Hindlimb muscle (tissue), 1 donor: ENCODE results near the gene THAP11. TPM values are rescaled to one million over a fixed set of nuclear protein-coding genes. Genes with fewer than 3 reads are reported as not detected.
A peak's percentile ranks its signal among the peaks of the same experiment; 100 is the strongest.
"Not testable (repeated sequence)": the region's sequence is repeated elsewhere in the genome, so short reads cannot be mapped to it uniquely, and the experiment has no call there.

Experiments
- DNase-seq: peaks from one replicate; pipeline ENCODE4 v3.0.0-alpha.2; 2013
- polyA plus RNA-seq: library from polyadenylated mRNA; unstranded; fragments of 120-200 nt; gene quantifications from one replicate; pipeline ENCODE4 v1.2.1, GENCODE V29; 2013; ENCODE audit not compliant: insufficient read length

The THAP11 gene
- polyA plus RNA-seq, 1 donor: 27.0 TPM

DNA sequence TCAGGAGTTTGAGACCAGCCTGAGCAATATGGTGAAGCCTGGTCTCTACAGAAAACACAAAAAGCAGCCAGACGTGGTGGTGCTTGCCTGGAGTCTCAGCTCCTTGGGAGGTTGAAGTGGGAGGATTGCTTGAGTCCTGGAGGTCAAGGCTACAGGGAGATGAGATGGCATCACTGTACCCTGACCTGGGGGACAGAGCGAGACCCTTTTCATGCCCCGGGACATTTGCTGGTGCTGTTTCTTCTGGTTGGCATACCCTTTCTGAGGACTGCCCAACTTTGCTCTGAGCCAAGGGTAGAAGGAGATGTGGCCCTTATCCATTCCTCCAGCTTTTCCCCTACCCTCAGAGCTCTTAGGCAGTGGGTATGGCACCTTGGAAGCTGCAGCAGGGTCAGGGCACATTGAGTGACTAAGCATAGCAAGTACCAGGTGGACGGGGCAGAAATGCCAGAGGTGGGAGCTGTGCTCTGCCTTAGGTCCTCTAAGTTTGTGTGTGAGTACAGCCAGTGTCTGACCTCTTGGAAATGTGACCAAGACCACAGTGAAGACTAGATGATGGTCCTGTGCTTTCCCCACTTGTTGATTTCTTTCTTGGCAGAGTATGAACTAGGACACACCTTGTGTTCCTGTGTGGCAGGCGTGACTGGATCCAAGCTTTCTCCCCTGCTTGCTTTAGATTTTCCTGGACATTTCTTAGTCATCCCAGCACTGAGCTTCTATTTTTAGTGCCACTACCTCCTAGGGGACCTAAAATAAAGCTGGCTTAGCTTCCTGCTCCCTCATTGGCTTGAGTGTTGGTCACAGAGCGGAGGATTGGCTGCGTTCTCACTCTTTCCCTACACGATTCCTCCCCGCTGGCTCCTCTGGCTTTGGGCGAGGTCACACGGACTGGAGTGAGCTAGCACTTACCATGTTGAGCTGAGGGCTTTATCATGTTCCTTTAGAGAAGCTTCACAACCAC lies 20.8 kb downstream of the THAP11 start:
- peak; percentile 77 for DNase-seq

DNA sequence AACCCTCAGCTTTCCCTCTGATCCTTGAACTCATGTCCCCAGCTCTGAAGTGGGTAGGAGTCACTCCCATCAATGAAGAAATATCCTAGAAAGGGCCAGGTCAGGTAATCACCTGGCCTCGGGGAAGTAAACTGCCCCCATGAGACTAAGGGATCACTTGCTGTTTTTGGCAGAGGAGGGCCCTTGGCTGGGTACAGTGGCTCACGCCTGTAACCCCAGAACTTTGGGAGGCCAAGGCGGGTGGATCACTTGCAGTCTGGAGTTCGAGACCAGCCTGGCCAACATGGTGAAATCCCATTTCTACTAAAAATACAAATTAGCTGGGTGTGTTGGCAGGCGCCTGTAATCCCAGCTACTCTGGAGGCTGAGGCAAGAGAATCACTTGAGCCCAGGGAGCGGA lies 21.9 kb downstream of the THAP11 start:
- DNase-seq: not testable (repeated sequence)

DNA sequence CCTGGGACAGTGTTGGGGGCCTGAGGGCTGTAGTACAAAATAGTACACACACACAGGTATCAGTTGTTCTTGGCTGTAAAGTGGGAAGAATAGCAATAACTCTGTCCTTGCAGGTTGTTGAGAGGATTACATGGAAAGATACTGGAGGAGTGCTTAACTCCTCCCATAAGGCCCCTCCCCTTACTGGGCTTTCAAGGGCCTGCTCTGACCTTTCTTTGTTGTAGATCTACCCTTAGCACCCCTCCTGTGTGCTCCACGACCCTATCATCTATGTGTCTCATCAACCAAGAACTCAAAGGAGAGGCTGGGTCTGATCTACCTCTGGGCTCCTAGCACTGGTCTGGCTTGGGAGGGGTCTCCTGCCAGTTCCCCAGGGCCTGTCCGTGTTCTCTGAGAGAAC lies 22.5 kb downstream of the THAP11 start:
- no peak for DNase-seq

DNA sequence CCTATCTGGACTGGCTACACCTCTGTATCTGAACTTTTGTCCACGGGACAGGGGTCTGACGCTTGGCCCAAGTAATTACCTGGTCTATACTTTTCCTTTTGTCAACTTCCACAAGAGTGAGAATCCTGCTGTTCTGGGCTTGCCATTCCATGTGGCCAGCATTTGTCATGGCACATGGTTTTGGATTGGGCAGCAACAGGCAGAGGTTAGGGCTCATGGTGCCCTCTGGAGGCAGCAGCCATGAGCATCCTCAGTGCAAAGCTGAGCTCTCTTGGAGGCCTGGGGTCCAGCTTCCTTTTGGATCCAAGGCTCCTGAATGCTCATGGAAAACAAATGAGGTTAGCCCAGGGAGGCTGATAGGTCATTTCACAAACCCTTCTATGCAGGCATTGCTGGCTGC lies 23.2 kb downstream of the THAP11 start:
- DNase-seq: no peak

DNA sequence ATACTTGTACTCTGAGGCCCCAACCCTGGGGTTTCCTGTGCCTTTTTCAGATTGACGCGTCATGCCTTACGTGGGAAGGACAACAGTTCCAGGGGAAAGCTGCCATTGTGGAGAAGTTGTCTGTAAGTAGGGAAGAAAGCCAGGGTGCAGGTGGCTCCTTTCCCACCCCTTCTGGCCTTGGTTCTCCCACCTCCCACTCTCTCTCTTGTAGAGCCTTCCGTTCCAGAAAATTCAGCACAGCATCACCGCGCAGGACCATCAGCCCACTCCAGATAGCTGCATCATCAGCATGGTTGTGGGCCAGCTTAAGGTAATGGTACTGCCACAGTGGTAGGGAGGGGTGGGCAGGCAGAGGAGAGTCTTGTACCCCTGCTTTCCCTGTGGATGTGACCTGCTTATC lies 26.2 kb downstream of the THAP11 start:
- DNase-seq: no peak

DNA sequence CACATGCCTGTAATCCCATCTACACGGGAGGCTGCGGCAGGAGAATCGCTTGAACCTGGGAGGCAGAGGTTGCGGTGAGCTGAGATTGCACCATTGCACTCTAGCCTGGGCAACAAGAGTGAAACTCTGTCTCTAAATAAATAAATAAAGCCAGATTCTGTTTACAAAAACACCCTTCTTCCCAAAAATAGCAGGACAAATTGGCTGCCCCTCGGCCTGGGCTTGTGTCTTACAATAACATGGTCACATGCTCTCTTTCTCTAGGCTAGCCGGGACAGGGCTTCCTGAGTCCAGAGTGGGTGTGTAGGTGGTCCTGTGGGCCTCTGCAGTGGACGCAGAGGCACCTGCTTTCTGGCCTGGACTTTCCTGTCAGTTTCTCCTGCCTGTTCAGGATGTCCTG lies 27.5 kb downstream of the THAP11 start:
- no peak for DNase-seq

DNA sequence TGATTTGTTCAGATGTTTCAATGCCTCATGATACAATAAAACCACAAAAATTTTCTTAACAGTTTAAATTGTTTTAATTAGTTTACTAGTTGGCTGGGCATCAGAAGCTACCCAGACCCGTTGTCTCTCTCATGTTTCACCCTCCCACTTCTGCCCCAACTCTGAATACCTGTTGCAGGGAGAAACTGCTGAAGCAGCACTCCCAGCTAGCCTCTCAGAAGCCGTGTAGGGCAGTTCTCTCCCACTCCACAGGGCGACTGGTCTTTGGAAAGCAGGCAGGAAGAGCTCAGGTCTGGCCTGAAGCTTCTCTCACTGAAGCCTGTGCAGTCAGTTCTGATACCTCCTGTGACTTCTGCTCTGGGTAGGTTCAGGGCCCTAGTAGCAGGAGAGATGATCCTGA lies 29.1 kb downstream of the THAP11 start:
- no peak for DNase-seq

DNA sequence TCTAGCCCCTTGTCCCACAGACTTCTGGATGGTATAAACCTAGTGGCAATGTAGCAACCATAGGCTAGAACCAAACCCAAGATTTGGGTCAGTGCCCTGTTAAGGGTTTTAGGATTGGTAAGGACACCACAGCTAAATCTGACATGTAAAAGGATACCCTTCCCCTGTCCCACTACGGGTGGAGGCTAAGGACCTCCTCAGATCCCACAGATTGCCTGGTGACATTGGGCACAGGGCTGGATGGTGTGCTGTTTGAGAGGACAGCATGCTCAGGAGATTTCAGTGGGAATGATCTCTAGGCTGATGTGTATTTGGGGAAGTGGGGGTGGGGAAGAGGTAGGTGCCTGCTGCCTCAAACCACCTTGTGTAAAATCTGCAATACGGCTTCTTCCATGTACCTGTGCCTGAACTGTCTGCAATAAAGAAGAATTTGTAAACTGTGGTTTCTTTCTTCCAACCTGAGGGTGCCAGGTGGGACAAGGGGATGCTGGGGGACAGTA lies 30.1 kb downstream of the THAP11 start:
- no peak for DNase-seq

DNA sequence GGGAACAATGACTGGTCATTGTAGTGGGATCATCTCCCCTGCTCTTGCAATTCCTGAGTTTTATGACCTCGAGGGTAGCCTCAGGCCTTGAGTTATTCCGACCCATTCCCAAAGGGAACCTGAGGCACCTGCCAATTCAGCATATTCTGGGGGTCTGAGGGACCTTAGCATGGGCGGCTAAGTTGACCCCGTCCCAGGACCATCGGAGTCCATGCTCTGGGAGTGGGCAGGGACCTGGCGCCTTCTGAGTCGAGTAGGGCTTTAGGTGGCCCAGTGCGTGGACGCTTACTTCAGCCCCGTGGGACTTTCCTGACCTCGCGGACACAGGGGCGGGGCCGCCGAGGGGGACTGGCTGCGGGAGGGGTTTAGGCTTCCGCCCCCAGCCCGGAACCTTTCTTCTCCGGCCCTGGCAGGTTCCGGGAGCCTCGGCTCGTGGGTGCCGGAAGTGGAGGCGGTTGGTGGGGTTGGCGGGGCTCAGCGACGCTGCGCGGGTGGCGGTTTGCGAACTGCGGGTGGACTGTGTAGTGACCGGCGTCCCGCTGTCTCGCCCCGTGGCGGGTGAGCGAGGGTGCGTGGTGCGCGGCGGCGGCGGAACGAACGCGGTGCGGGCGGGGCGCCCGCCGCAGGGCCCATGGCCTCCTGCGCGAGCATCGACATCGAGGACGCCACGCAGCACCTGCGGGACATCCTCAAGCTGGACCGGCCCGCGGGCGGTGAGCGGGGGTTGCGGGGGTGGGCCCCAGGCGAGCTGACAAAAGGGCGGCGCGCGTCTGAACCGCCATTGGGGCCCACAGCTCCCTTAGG lies 30.7 kb downstream of the THAP11 start, which contains the start of gene EDC4:
EDC4 (plus strand) TSS at position 422 of the 804 bp plus-strand sequence; CDS start at position 632, 210 bp downstream.
- peak; percentile 84 for DNase-seq

DNA sequence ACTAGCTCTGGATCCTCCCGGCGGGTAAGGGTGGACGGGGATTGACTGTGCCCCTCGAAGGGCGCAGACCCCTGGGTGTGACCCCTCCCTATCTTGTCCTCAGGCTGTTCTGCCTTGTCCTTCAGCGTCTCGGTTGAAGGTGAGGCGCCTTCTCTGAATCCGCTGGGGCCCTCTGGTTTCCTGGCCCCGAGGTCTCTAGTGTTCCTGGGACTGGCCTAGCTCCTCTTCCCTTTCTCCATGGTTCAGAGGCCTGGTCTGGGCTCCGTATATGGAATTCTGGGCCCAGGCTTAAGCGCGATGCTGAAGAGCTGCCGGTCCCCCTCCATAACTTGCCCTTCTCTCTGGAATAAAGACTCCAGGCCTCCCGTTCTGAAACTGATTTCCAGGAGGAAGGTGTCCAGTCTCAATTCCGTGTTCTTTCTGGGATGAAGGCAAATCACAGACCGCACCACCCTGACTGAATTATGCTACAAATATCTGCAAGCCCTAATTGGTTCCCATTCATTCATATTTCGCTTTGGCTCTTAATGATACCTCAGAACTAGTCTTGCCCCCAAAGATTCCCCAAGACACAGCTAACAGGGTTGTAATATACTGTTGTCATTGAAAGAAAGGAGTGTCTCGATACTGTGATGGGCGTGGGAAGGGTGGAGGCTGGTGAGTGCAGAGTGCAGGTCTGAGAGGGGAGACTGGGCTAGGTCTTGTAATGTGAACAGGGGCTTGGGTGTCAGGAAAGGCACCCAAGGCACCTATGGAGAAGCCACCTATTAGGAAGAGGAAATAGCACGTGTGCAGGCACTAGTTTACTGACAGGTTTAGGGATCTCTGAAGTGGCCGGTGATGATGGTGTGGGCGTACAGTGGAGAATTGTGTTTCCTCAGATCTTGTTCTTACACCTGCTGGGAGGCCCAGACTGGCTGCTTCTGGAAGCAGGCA lies 31.6 kb downstream of the THAP11 start:
- DNase-seq: no peak

DNA sequence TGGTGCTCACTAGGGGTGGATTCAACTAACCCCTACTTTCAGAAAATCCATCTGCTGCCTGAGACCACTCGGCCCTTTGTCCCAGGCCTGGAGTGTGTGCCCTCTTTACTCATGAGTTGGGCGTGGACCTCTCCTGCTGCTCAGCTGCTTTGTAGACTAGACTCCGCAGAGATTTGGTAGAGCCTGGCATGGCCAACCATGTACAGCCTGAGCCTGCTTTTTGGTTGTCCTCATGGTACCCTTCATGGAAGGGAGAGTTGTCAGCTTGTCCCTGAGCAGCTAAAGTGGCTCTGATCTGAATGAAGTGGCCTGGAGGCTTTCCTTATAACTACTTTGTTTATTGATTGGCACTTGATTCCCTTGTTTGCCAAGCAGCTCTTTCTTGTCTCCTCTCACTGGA lies 32.3 kb downstream of the THAP11 start:
- no peak for DNase-seq

DNA sequence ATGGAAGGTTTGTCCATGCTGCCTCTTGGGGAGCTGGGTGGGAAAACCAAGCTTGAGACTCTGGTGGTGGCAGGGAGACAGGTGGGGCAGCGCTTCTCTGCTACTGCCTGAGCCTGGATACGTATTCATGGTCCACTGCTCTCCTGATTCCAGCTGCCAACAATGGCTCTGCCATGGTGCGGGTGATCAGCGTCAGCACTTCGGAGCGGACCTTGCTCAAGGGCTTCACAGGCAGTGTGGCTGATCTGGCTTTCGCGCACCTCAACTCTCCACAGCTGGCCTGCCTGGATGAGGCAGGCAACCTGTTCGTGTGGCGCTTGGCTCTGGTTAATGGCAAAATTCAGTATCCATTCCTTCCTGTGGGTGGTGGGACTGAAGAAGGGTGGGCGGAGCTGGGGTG lies 34.9 kb downstream of the THAP11 start:
- DNase-seq: no peak

DNA sequence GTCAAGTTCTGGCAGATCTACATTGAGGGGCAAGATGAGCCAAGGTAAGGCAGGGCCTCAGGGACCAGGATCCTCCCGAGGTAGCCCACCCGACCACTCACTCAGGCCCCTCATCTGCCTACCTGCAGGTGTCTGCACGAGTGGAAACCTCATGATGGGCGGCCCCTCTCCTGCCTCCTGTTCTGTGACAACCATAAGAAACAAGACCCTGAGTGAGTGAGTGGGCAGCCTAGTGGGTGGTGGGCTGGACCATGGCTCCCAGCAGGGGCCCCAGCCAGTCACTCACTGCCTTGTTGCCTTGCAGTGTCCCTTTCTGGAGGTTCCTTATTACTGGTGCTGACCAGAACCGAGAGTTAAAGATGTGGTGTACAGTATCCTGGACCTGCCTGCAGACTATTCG lies 36.1 kb downstream of the THAP11 start:
- no peak for DNase-seq

DNA sequence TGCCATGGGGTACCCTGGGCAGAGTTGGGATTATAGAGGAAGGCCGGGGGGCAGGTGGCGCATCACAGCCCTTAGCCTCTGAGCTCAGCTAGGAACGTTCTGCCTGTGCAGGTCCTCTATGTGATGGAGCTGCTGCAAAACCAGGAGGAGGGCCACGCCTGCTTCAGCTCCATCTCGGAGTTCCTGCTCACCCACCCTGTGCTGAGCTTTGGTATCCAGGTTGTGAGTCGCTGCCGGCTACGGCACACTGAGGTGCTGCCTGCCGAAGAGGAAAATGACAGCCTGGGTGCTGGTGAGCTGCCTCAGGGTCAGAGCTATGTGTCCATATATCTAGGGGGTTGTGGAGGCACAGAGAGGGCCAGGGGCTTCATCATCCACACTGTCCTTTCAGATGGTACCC lies 36.7 kb downstream of the THAP11 start:
- DNase-seq: no peak

DNA sequence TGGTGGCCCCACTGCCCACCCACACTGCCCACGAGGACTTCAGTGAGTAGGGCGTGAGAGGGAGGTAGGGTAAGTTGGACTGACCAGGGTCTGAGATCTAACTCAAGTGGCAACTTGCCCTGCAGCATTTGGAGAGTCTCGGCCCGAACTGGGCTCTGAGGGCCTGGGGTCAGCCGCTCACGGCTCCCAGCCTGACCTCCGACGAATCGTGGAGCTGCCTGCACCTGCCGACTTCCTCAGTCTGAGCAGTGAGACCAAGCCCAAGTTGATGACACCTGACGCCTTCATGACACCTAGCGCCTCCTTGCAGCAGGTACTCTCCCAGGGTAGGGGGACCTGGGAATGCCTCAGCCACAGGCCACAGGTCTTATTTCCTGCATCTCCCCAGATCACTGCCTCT lies 37.3 kb downstream of the THAP11 start:
- DNase-seq: no peak

DNA sequence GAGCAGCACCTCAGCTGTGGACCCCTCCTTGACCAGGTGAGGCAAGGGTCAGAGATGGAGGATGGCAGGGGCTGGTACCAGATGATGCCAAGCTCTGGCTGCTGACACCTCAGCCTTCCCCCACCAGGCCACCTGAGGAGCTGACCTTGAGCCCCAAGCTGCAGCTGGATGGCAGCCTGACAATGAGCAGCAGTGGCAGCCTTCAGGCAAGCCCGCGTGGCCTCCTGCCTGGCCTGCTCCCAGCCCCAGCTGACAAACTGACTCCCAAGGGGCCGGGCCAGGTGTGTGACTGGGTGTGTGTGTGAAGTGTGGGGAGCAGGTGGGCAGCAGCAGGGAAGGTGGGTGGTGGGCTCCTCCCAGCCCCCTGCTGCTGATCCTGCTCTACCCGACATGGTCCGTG lies 37.8 kb downstream of the THAP11 start:
- DNase-seq: no peak

DNA sequence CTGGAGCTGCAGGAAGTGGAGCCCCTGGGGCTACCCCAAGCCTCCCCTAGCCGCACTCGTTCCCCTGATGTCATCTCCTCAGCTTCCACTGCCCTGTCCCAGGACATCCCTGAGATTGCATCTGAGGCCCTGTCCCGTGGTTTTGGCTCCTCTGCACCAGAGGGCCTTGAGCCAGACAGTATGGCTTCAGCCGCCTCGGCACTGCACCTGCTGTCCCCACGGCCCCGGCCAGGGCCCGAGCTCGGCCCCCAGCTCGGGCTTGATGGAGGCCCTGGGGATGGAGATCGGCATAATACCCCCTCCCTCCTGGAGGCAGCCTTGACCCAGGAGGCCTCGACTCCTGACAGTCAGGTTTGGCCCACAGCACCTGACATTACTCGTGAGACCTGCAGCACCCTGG lies 38.5 kb downstream of the THAP11 start:
- DNase-seq: no peak

DNA sequence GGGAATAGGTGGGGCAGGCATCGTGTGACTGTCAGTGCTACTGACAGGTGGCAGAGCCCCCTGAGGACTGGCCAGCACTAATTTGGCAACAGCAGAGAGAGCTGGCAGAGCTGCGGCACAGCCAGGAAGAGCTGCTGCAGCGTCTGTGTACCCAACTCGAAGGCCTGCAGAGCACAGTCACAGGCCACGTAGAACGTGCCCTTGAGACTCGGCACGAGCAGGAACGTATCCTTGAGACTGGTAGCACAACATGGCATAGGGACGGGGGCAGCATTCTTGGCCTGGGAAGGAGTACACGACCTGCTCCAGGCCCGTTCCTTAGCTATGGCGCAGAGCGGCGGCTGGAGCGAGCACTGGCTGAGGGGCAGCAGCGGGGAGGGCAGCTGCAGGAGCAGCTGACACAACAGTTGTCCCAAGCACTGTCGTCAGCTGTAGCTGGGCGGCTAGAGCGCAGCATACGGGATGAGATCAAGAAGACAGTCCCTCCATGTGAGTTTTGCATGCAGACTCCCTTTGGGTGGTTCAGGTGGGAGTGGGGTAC lies 39.6 kb downstream of the THAP11 start:
- no peak for DNase-seq

DNA sequence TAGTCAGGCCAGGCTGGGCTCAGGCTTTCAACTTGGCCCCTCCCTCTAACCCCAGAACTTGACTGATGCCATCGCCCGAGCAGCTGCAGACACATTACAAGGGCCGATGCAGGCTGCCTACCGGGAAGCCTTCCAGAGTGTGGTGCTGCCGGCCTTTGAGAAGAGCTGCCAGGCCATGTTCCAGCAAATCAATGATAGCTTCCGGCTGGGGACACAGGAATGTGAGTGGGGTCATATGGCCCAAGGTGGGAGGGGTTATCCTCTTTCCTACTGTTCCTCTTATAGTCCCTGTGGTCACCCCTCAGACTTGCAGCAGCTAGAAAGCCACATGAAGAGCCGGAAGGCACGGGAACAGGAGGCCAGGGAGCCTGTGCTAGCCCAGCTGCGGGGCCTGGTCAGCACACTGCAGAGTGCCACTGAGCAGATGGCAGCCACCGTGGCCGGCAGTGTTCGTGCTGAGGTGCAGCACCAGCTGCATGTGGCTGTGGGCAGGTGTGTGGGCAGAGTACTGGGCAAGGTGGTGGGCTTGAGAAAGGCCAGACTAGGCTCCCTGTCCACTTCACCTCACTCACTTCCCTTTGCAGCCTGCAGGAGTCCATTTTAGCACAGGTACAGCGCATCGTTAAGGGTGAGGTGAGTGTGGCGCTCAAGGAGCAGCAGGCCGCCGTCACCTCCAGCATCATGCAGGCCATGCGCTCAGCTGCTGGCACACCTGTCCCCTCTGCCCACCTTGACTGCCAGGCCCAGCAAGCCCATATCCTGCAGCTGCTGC lies 40.4 kb downstream of the THAP11 start:
- DNase-seq: peak; percentile 62

DNA sequence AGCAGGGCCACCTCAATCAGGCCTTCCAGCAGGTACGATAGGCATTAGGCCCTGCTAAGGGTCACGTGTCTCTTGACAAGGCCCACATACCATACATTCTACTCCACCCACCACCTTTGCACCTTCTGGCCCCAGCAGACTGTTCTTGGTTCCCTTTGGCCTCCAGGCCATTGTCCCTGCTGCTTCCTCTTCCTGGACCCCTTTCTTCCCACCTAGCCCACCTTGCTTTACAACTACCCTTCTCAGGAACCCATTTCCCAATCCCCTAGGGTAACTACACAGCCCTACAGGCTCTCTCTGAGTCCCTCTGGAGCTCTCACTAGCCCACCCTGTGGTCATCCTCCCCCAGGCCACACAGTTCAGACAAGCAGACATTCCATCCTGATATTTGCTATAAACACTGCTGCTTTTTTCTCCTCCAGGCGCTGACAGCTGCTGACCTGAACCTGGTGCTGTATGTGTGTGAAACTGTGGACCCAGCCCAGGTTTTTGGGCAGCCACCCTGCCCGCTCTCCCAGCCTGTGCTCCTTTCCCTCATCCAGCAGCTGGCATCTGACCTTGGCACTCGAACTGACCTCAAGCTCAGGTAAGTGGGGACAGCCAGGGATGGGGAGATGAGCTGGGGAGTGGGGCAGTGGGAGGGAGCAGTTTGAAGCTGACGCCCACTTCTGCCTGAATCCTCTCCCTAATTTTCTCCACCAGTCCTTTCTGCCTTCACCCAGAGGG lies 41.2 kb downstream of the THAP11 start:
- DNase-seq: no peak
